Measurements from ENCODE around the gene NGF. TPM values are rescaled to one million over a fixed set of nuclear protein-coding genes. Genes with fewer than 3 reads are reported as not detected.

Gene NGF
- total RNA-seq, 2 donors from 2014 or later, result 1.1 to 1.4 TPM

DNA sequence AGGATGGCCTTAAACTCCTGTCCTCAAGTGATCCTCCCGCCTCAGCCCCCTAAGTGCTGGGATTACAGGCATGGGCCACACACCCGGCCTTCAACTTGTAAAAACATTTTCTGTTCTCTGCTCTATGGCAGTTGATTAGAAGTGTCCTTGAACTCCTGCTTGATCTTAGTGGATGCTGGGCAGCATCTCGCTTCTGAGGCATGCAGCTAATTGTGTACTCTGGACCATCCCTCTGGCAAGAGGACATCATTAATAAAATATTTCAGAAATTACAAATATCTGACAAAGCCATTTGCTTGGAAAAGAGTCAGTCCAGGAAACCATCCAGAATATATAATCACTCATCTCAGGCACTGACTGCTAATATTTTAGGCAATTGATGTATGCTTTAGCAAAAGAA, 8.1 kb downstream of the NGF start:
- Histone ChIP-seq H3K4me1 (replicated peaks) (no peaks in the 10 kb centered on the region), H3K27ac (no peak overlapping the region), H3K36me3 (no peaks in the 10 kb centered on the region), H3K9me3 (no peaks in the 10 kb centered on the region), H3K4me3 (no peak overlapping the region), H3K27me3 (replicated peaks; ENCODE audit: insufficient read depth) (peaks cover 3% of the 10 kb centered on the region)
- no peak for DNase-seq (ENCODE audit: low spot score)
- intact Hi-C loops (cut with DNase I), result no loop called here
- 80% methylated on average over 3 of the region's 3 CpGs for WGBS
- TF ChIP-seq, protein P1, sequence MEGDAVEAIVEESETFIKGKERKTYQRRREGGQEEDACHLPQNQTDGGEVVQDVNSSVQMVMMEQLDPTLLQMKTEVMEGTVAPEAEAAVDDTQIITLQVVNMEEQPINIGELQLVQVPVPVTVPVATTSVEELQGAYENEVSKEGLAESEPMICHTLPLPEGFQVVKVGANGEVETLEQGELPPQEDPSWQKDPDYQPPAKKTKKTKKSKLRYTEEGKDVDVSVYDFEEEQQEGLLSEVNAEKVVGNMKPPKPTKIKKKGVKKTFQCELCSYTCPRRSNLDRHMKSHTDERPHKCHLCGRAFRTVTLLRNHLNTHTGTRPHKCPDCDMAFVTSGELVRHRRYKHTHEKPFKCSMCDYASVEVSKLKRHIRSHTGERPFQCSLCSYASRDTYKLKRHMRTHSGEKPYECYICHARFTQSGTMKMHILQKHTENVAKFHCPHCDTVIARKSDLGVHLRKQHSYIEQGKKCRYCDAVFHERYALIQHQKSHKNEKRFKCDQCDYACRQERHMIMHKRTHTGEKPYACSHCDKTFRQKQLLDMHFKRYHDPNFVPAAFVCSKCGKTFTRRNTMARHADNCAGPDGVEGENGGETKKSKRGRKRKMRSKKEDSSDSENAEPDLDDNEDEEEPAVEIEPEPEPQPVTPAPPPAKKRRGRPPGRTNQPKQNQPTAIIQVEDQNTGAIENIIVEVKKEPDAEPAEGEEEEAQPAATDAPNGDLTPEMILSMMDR (IDR thresholded peaks at IDR 0.05), result no peak
- TF ChIP-seq POLR2A (IDR thresholded peaks at IDR 0.05) (no peak), POLR2AphosphoS5 (IDR thresholded peaks at IDR 0.05) (no peak)

DNA sequence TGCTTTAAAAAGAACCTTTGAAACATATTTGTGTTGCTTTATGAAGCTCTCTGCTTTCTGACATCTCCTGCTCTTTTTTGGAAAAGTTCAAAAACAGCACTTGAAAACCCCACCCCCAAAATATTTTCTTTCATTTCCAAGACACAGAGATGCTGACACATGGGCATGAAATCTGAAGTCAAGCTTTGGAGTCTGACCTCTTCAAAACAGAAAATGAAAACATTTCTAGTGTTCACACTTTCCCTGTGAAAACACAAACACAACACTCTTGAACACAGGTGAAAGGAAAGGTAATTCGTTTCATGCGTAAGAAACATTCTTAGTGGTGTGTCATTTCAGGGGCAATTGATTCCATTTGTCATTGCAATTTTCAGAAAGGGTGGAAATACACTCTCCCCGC, 10.8 kb downstream of the NGF start:
- no peaks in the 10 kb centered on the region for H3K4me1 ChIP-seq (replicated peaks)
- intact Hi-C loops (cut with DNase I), result no loop called here
- no peak overlapping the region for H3K27ac ChIP-seq
- H3K27me3 ChIP-seq (replicated peaks; ENCODE audit: insufficient read depth), result peaks cover 3% of the 10 kb centered on the region
- H3K4me3 ChIP-seq, result no peak overlapping the region
- H3K36me3 ChIP-seq, result no peaks in the 10 kb centered on the region
- H3K9me3 ChIP-seq, result no peaks in the 10 kb centered on the region
- 91% methylated on average over 3 of the region's 3 CpGs for WGBS
- DNase-seq (ENCODE audit: low spot score), result no peak
- TF ChIP-seq, protein P1 (IDR thresholded peaks at IDR 0.05), result no peak
- TF ChIP-seq POLR2A (IDR thresholded peaks at IDR 0.05), result no peak
- no peak for TF ChIP-seq POLR2AphosphoS5 (IDR thresholded peaks at IDR 0.05)

- 96% methylated on average over 6 of the region's 6 CpGs for WGBS
- TF ChIP-seq POLR2AphosphoS5 (IDR thresholded peaks at IDR 0.05) (no peak), POLR2A (IDR thresholded peaks at IDR 0.05) (no peak)
- TF ChIP-seq, protein P1 (IDR thresholded peaks at IDR 0.05), result no peak
- no peaks in the 10 kb centered on the region for H3K4me1 ChIP-seq (replicated peaks)
- intact Hi-C loops (cut with DNase I), result no loop called here
- H3K4me3 ChIP-seq, result no peak overlapping the region
- no peaks in the 10 kb centered on the region for H3K36me3 ChIP-seq
- H3K27me3 ChIP-seq (replicated peaks; ENCODE audit: insufficient read depth), result peaks cover 3% of the 10 kb centered on the region
- H3K27ac ChIP-seq, result no peak overlapping the region
- DNase-seq (ENCODE audit: low spot score), result no peak
- no peaks in the 10 kb centered on the region for H3K9me3 ChIP-seq
Observed at GRCh38 chr1:115326419-115326818, 11.6 kb downstream of the NGF start.

- Histone ChIP-seq H3K4me1 (replicated peaks) (no peaks in the 10 kb centered on the region), H3K4me3 (no peak overlapping the region), H3K9me3 (no peaks in the 10 kb centered on the region), H3K27me3 (replicated peaks; ENCODE audit: insufficient read depth) (peaks cover 3% of the 10 kb centered on the region), H3K36me3 (no peaks in the 10 kb centered on the region), H3K27ac (no peak overlapping the region)
- 85% methylated on average over 5 of the region's 5 CpGs for WGBS
- intact Hi-C loops (cut with DNase I), result no loop called here
- TF ChIP-seq POLR2A (IDR thresholded peaks at IDR 0.05) (no peak), POLR2AphosphoS5 (IDR thresholded peaks at IDR 0.05) (no peak)
- TF ChIP-seq, protein P1 (IDR thresholded peaks at IDR 0.05), result no peak
- DNase-seq (ENCODE audit: low spot score), result no peak
Observed at GRCh38 chr1:115325874-115326273, 12.2 kb downstream of the NGF start.

DNA sequence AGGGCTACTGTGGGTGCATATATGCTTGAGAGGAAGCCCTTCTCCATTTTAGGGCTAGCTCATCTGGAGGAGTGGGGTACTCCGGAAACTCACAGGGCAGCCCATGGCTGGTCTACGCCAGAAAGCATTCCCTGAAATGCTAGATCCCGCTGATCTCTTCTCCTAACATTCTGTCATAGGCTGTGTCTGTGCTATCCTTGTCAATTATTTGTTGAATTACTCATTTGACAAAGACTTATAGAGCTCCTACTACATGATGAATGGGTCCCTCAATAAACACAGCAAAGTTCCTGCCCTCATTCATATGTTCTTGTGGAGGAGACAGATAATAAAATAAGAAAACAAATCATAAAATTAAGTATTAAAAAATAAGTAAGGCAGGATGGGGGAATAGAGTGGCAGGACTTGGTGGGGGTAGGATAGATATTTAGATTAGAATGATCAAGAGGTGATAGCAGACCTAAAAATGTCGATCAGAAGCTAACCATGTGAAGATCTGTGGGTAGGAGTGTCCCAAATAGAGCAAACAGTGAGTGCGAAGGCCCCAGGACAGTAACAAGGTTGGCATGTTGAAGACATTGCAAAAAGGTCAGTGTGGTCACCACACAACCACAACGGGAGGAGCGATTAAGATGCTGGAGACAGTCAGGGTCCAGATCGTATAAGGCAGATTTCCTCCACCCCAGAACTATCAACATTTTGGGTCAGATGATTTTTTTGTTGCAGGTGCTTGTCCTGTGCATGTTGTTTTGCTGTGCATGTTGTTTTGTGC, 13.2 kb downstream of the NGF start:
- H3K4me3 ChIP-seq, result no peak overlapping the region
- H3K4me1 ChIP-seq (replicated peaks), result no peaks in the 10 kb centered on the region
- no peaks in the 10 kb centered on the region for H3K27me3 ChIP-seq (replicated peaks; ENCODE audit: insufficient read depth)
- intact Hi-C loops (cut with DNase I), result no loop called here
- no peak overlapping the region for H3K27ac ChIP-seq
- DNase-seq (ENCODE audit: low spot score), result no peak
- no peaks in the 10 kb centered on the region for H3K36me3 ChIP-seq
- TF ChIP-seq POLR2A (IDR thresholded peaks at IDR 0.05) (no peak), POLR2AphosphoS5 (IDR thresholded peaks at IDR 0.05) (no peak)
- TF ChIP-seq, protein P1 (IDR thresholded peaks at IDR 0.05), result no peak
- 94% methylated on average over 8 of the region's 8 CpGs for WGBS
- no peaks in the 10 kb centered on the region for H3K9me3 ChIP-seq

Measured in prostate gland (tissue), 2 donors.